Neural cell (in vitro differentiated cells): ENCODE measurements around the gene CNGA3. TPM values are rescaled to one million over a fixed set of nuclear protein-coding genes. Genes with fewer than 3 reads are reported as not detected.

Experiments used
- H2AFZ ChIP-seq: fragments of 200-600, 300-800 bp; sonication (generic), shearing (Covaris generic); 2 replicates; pipeline ENCODE4 v1.6.0; 2014; ENCODE audit warnings: low read depth, mild to moderate bottlenecking, antibody characterized with exemption, low read length, moderate library complexity
- H3F3A ChIP-seq: fragments of 200-600 bp; shearing (Covaris generic); 2 replicates; pipeline ENCODE4 v1.6.1; 2016; ENCODE audit warnings: mild to moderate bottlenecking, moderate library complexity, mixed read lengths, antibody characterized with exemption, low read length; ENCODE audit not compliant: insufficient read depth, poor library complexity, severe bottlenecking
- H3K27ac ChIP-seq: fragments of 200-600, 300-800 bp; sonication (generic), shearing (Covaris generic); 2 replicates; pipeline ENCODE4 v1.5.1; 2014; ENCODE audit warnings: mild to moderate bottlenecking, low read length, moderate library complexity
- H3K27me3 ChIP-seq: fragments of 300-800, 200-600 bp; sonication (generic), shearing (Covaris generic); 2 replicates; pipeline ENCODE4 v1.6.0; 2014; ENCODE audit warnings: mild to moderate bottlenecking, low read depth, low read length, moderate library complexity; ENCODE audit not compliant: insufficient read depth
- H3K36me3 ChIP-seq: fragments of 300-800, 200-600 bp; sonication (generic), shearing (Covaris generic); 2 replicates; pipeline ENCODE4 v1.5.1; 2014; ENCODE audit warnings: mild to moderate bottlenecking, antibody characterized with exemption, low read length, moderate library complexity; ENCODE audit not compliant: insufficient read depth
- H3K4me2 ChIP-seq: fragments of 300-800, 200-600 bp; sonication (generic), shearing (Covaris generic); 2 replicates; pipeline ENCODE4 v1.6.0; 2014; ENCODE audit warnings: mild to moderate bottlenecking, low read length
- H3K4me3 ChIP-seq: fragments of 300-800, 200-600 bp; sonication (generic), shearing (Covaris generic); 2 replicates; pipeline ENCODE4 v1.5.1; 2014; ENCODE audit warnings: mild to moderate bottlenecking, low read length, moderate library complexity
- H3K79me2 ChIP-seq: fragments of 200-600 bp; shearing (Covaris generic); replicated peaks from 2 replicates; pipeline ENCODE4 v1.6.0; 2014; ENCODE audit warnings: mild to moderate bottlenecking, low read length, moderate library complexity; ENCODE audit not compliant: insufficient read depth
- H3K9ac ChIP-seq: fragments of 300-800, 200-600 bp; sonication (generic), shearing (Covaris generic); 2 replicates; pipeline ENCODE4 v1.6.1; 2016; ENCODE audit warnings: mild to moderate bottlenecking, low read length, mixed read lengths
- H3K9me2 ChIP-seq: fragments of 200-600 bp; shearing (Covaris generic); 2 replicates; pipeline ENCODE4 v1.6.1; 2016; ENCODE audit warnings: mild to moderate bottlenecking, low read length, mixed read lengths; ENCODE audit not compliant: insufficient read depth
- H3K9me3 ChIP-seq: fragments of 200-600, 300-800 bp; sonication (generic), shearing (Covaris generic); 2 replicates; pipeline ENCODE4 v1.6.1; 2016; ENCODE audit warnings: mild to moderate bottlenecking, mixed run types, low read length, moderate library complexity, mixed read lengths
- H4K20me1 ChIP-seq: fragments of 200-600 bp; shearing (Covaris generic); 2 replicates; pipeline ENCODE4 v1.6.1; 2016; ENCODE audit warnings: mild to moderate bottlenecking, mixed run types; ENCODE audit not compliant: insufficient read depth
- EP300 ChIP-seq: fragments of 450-650 bp; conservative IDR thresholded peaks from 2 replicates; pipeline ENCODE4 v1.6.1; 2014; ENCODE audit warnings: antibody characterized with exemption, mild to moderate bottlenecking, moderate library complexity; ENCODE audit not compliant: poor library complexity, severe bottlenecking
- EZH2 ChIP-seq: fragments of 200-600, 300-800 bp; shearing (Covaris generic), sonication (generic); IDR thresholded peaks from 2 replicates; pipeline ENCODE4 v1.6.1; 2014; ENCODE audit warnings: antibody characterized with exemption, low read length, borderline replicate concordance, mild to moderate bottlenecking; ENCODE audit not compliant: insufficient read depth, poor library complexity, severe bottlenecking
- MXI1 ChIP-seq: fragments of 450-650 bp; conservative IDR thresholded peaks from 2 replicates; pipeline ENCODE4 v1.6.1; 2014; ENCODE audit warnings: antibody characterized with exemption, mild to moderate bottlenecking; ENCODE audit not compliant: poor library complexity, severe bottlenecking
- POLR2AphosphoS5 ChIP-seq: IDR thresholded peaks from 2 replicates; pipeline ENCODE4 v1.6.1; 2012
- RAD21 ChIP-seq: fragments of 450-650 bp; conservative IDR thresholded peaks from 2 replicates; pipeline ENCODE4 v1.6.1; 2014; ENCODE audit warnings: antibody characterized with exemption, mild to moderate bottlenecking, moderate library complexity
- REST ChIP-seq: IDR thresholded peaks from 2 replicates; pipeline ENCODE4 v1.6.1; 2012; ENCODE audit warnings: borderline replicate concordance
- SMC3 ChIP-seq: fragments of 450-650 bp; conservative IDR thresholded peaks from 2 replicates; pipeline ENCODE4 v1.6.1; 2014; ENCODE audit warnings: antibody characterized with exemption, mild to moderate bottlenecking, moderate library complexity; ENCODE audit not compliant: poor library complexity
- TAF1 ChIP-seq: IDR thresholded peaks from 2 replicates; pipeline ENCODE4 v1.6.1; 2012; ENCODE audit warnings: low read depth
- polyA plus RNA-seq: library from polyadenylated mRNA; depleted of rRNA; stranded (reverse); fragments of >200 nt; gene quantifications from 2 replicates; pipeline ENCODE4 v1.2.3, GENCODE V29; 2014
- TF ChIP-seq, protein P1 (sequence below): fragments of 450-650 bp; IDR thresholded peaks from 2 replicates; pipeline ENCODE4 v1.5.1; 2014; ENCODE audit warnings: antibody characterized with exemption, mild to moderate bottlenecking, moderate library complexity; ENCODE audit not compliant: poor library complexity, severe bottlenecking

Gene CNGA3
- polyA plus RNA-seq, 1 donor from 2014 or later = 0.64 TPM

- Histone ChIP-seq H2AFZ (no peak overlapping the region), H3K9ac (no peak overlapping the region), H3K9me2 (no peaks in the 10 kb centered on the region), H3F3A (peaks cover 2% of the 10 kb centered on the region), H3K9me3 (no peaks in the 10 kb centered on the region), H3K4me2 (no peak overlapping the region), H3K27ac (no peak overlapping the region), H4K20me1 (no peaks in the 10 kb centered on the region), H3K4me3 (no peak overlapping the region), H3K27me3 (no peaks in the 10 kb centered on the region), H3K36me3 (no peaks in the 10 kb centered on the region), H3K79me2 (no peaks in the 10 kb centered on the region)
- TF ChIP-seq, protein P1, sequence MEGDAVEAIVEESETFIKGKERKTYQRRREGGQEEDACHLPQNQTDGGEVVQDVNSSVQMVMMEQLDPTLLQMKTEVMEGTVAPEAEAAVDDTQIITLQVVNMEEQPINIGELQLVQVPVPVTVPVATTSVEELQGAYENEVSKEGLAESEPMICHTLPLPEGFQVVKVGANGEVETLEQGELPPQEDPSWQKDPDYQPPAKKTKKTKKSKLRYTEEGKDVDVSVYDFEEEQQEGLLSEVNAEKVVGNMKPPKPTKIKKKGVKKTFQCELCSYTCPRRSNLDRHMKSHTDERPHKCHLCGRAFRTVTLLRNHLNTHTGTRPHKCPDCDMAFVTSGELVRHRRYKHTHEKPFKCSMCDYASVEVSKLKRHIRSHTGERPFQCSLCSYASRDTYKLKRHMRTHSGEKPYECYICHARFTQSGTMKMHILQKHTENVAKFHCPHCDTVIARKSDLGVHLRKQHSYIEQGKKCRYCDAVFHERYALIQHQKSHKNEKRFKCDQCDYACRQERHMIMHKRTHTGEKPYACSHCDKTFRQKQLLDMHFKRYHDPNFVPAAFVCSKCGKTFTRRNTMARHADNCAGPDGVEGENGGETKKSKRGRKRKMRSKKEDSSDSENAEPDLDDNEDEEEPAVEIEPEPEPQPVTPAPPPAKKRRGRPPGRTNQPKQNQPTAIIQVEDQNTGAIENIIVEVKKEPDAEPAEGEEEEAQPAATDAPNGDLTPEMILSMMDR = no peak
- no peak for TF ChIP-seq MXI1
- no peak for TF ChIP-seq SMC3
- no peak for TF ChIP-seq TAF1
- TF ChIP-seq EZH2 = no peak
- TF ChIP-seq RAD21 = no peak
- TF ChIP-seq EP300 = no peak
- TF ChIP-seq POLR2AphosphoS5 = no peak
Measured at GRCh38 chr2:98329549-98329948, 16.7 kb upstream of the CNGA3 start.

GRCh38 chr2:98332989-98333388 lies 13.3 kb upstream of the CNGA3 start:
- Histone ChIP-seq H3K36me3 (no peaks in the 10 kb centered on the region), H3K27ac (no peak overlapping the region), H3K9me2 (no peaks in the 10 kb centered on the region), H3K27me3 (no peaks in the 10 kb centered on the region), H4K20me1 (no peaks in the 10 kb centered on the region), H3F3A (peaks cover 2% of the 10 kb centered on the region), H3K4me3 (no peak overlapping the region), H3K9me3 (no peaks in the 10 kb centered on the region), H2AFZ (no peak overlapping the region), H3K79me2 (no peaks in the 10 kb centered on the region), H3K9ac (no peak overlapping the region), H3K4me2 (no peak overlapping the region)
- TF ChIP-seq SMC3 (no peak), POLR2AphosphoS5 (no peak), RAD21 (no peak), EP300 (no peak), TAF1 (no peak), MXI1 (no peak), EZH2 (no peak), REST (no peak)
- TF ChIP-seq, protein P1 = no peak
